HG03342 (cell line): ENCODE measurements around the gene SPOCK2.

Experiments
- ATAC-seq: cut with Tn5 transposase; IDR thresholded peaks from one replicate; pipeline ENCODE4 v1.9.1; 2021; ENCODE audit warnings: mild to moderate bottlenecking, moderate library complexity; ENCODE audit not compliant: unreplicated experiment

Gene SPOCK2

GRCh38 chr10:72013202-72013945 lies 75.0 kb downstream of the SPOCK2 start:
- no peak for ATAC-seq

- ATAC-seq: no peak
Observed at GRCh38 chr10:72012796-72013195, 75.6 kb downstream of the SPOCK2 start.

GRCh38 chr10:72011976-72012512 lies 76.3 kb downstream of the SPOCK2 start:
- no peak for ATAC-seq

GRCh38 chr10:72011468-72011867 lies 76.9 kb downstream of the SPOCK2 start:
- no peak for ATAC-seq

- ATAC-seq: no peak
Observed at GRCh38 chr10:72011016-72011415, 77.3 kb downstream of the SPOCK2 start.

- no peak for ATAC-seq
Observed at GRCh38 chr10:72010234-72010973, 77.9 kb downstream of the SPOCK2 start.

GRCh38 chr10:72009425-72010081 lies 78.8 kb downstream of the SPOCK2 start:
- no peak for ATAC-seq

GRCh38 chr10:72009051-72009424 lies 79.3 kb downstream of the SPOCK2 start:
- no peak for ATAC-seq
